Left lobe of liver (tissue), 2 donors: Measurements from ENCODE around the gene DNAAF5. TPM values are rescaled to one million over a fixed set of nuclear protein-coding genes. Genes with fewer than 3 reads are reported as not detected.

Experiments used
- ATAC-seq: fragments of 200-7000 bp; cut with Tn5 transposase; one replicate; pipeline ENCODE4 v1.9.1; 2020; ENCODE audit warnings: mild to moderate bottlenecking, moderate library complexity
- DNase-seq: peaks from one replicate; pipeline ENCODE4 v3.0.0-alpha.2; 2020; ENCODE audit warnings: low spot score
- total RNA-seq: library from RNA; stranded (reverse); gene quantifications from one replicate; pipeline ENCODE4 v1.2.1, GENCODE V29; 2021
- donor health status: DM: no; HTN: no; CAD: no; lungs with moderate emphysema.
- donor health status: DM: no; HTN: yes; CAD: no.

The DNAAF5 gene
- total RNA-seq, 1 donor from 2014 or later, result 10.0 TPM

GRCh38 chr7:703049-703448, 23.4 kb upstream of the DNAAF5 start:
- DNase-seq (no peak), ATAC-seq (no peak)

GRCh38 chr7:706721-707120, 19.8 kb upstream of the DNAAF5 start:
- peak; percentile 21 for DNase-seq
- no peak for ATAC-seq

- DNase-seq (peak; percentile 11), ATAC-seq (no peak)
Measured at GRCh38 chr7:707296-708000, 19.1 kb upstream of the DNAAF5 start.

- no peak for ATAC-seq
- DNase-seq, result peak; percentile 26
Measured at GRCh38 chr7:710161-710560, 16.3 kb upstream of the DNAAF5 start.

GRCh38 chr7:711093-711921, 15.2 kb upstream of the DNAAF5 start:
- DNase-seq, result peak; percentile 39
- peak; percentile 25 for ATAC-seq

GRCh38 chr7:711922-712380, 14.5 kb upstream of the DNAAF5 start:
- DNase-seq (peak; percentile 35), ATAC-seq (no peak)

- no peak for ATAC-seq
- DNase-seq, result peak; percentile 35
Measured at GRCh38 chr7:712381-713138, 13.9 kb upstream of the DNAAF5 start.

- ATAC-seq (no peak), DNase-seq (no peak)
Measured at GRCh38 chr7:713139-713457, 13.4 kb upstream of the DNAAF5 start.

GRCh38 chr7:713488-714230, 12.8 kb upstream of the DNAAF5 start:
- ATAC-seq (no peak), DNase-seq (peak; percentile 28)

GRCh38 chr7:714251-714671, 12.2 kb upstream of the DNAAF5 start:
- peak; percentile 24 for DNase-seq

GRCh38 chr7:716222-716621, 10.3 kb upstream of the DNAAF5 start:
- ATAC-seq, result no peak
- DNase-seq, result peak; percentile 8

More at GRCh38 chr7:714251-714671, 12.2 kb upstream of the DNAAF5 start:
- ATAC-seq, result no peak

- peak; percentile 21 for DNase-seq
- ATAC-seq, result no peak
Measured at GRCh38 chr7:716636-717035, 9.9 kb upstream of the DNAAF5 start.

GRCh38 chr7:721619-722248, 4.8 kb upstream of the DNAAF5 start:
- DNase-seq (no peak), ATAC-seq (no peak)

GRCh38 chr7:723541-723940, 3.0 kb upstream of the DNAAF5 start:
- ATAC-seq (no peak), DNase-seq (no peak)

GRCh38 chr7:724298-724697, 2.2 kb upstream of the DNAAF5 start:
- DNase-seq (no peak), ATAC-seq (no peak)

GRCh38 chr7:725223-726005, 1.1 kb upstream of the DNAAF5 start:
- ATAC-seq, result no peak

GRCh38 chr7:726854-727103, 280 bp downstream of the DNAAF5 start:
- ATAC-seq (peak; percentile 43), DNase-seq (no peak)

More at GRCh38 chr7:725223-726005, 1.1 kb upstream of the DNAAF5 start:
- no peak for DNase-seq

- ATAC-seq (peak; percentile 51), DNase-seq (peak; percentile 55)
Measured at GRCh38 chr7:727104-727805, 756 bp downstream of the DNAAF5 start, which contains the start of gene PRKAR1B. PRKAR1B (minus strand) TSS chr7:727281; CDS start chr7:711505, 15,776 bp downstream.
